ENCODE measurements around the gene TRIM16.
"Not testable (repeated sequence)": the region's sequence is repeated elsewhere in the genome, so short reads cannot be mapped to it uniquely, and the experiment has no call there.

TRIM16 gene

DNA sequence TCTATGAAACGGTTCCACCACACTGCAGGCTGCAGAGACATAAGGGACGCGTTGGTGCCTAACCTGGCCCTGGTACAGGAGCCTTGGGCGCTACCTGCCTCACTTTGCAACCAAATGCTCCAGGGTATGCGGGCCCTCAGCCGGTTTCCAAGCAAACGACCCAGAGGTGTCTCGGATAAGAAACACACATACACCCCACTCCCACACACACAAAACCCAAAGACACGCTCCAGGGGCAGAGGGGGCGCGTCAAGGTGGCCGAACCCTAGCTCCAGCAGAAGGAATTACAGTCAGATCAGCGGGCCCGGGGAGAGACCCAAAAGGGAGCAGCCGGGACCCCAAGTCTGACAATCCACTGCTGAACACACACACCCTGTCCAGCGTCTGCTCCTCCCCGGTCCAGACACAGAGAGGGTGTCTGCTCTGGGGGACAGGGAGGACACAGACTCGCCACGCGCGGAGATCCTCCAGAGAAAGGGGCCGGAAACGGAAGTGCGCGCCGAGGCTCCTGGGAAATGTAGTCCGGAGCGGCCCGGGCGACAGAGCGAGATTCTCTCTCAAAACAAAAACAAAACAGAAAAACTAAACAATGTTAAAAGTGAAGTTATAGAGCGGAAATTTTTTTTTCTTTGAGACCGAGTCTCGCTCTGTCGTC is at the start of gene TRIM16:
Gene TRIM16 (minus strand): TSS at position 488 of the 655 bp plus-strand sequence. CDS start 32,702 bp downstream, outside the sequence.
- peak; percentile 66 for DNase-seq

DNA sequence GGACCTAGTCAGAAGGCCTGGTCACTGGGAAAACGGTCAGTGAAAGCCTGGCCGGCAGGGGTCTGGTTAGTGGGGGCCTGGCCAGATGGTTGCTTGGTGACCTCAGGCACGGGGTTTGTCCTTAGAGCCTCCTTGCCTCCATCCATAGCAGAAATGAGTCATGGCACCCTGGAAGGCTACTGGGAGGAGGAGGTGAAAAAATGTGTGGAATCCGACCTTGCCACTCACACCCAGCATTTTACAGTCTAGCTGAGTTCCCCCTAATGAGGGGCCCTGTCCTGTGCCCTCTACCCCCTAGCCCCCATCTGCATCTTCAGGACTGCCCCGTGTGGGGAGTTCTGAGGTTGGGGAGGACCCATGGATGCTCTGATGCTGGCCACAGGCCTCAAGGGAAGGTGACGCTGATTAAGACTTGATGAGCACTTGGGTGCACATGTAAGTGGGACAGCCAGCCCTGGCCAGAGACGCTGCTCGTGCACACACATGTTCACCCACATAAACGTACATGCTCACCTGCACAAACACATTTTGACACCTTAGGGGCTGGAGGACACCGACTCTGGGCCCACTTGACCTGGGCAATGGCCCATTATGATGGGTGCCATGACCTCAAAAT is 49.2 kb upstream of the TRIM16 start:
- not testable (repeated sequence) for DNase-seq

DNA sequence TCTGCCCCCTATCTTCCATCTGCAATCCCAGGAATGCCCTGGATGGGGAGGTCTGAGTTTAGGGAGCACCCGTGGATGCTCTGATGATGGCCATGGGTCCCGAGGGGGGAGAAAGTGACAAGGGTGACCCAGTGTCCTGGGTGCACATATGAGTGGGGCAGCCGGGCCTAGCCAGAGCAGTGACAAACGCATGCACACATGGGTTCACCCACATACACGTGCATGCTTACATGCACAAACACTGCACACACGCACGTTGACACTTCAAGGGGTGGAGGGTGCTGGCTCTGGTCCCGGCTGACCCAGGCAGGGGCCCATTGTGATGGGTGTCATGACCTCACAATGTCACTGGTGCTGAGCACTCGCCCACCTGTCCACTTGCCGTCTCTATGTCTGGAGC is 47.8 kb upstream of the TRIM16 start, which contains the start of gene TBC1D26:
Gene TBC1D26 (plus strand): TSS at position 384 of the 400 bp plus-strand sequence. CDS start 3,066 bp downstream, outside the sequence.
- not testable (repeated sequence) for DNase-seq

DNA sequence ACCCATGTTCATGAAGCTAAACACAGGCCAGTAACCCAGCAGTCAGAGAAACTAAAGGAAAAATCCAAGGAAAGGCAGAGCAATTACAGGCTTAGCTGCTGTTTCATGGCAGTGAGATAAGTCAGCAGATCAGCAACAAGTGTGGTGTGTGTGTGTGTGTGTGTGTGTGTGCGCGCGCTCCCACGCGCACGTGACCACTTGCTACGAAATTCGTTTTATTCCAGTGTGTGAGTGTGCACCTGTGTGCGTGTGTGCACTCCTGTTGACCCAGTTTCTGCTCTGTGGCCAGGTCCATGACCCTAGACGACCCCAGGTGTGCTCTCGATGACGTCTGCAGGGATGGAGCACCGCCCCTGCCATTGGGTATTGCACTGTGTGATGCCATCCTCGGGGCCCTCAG is 46.4 kb upstream of the TRIM16 start:
- not testable (repeated sequence) for DNase-seq

DNA sequence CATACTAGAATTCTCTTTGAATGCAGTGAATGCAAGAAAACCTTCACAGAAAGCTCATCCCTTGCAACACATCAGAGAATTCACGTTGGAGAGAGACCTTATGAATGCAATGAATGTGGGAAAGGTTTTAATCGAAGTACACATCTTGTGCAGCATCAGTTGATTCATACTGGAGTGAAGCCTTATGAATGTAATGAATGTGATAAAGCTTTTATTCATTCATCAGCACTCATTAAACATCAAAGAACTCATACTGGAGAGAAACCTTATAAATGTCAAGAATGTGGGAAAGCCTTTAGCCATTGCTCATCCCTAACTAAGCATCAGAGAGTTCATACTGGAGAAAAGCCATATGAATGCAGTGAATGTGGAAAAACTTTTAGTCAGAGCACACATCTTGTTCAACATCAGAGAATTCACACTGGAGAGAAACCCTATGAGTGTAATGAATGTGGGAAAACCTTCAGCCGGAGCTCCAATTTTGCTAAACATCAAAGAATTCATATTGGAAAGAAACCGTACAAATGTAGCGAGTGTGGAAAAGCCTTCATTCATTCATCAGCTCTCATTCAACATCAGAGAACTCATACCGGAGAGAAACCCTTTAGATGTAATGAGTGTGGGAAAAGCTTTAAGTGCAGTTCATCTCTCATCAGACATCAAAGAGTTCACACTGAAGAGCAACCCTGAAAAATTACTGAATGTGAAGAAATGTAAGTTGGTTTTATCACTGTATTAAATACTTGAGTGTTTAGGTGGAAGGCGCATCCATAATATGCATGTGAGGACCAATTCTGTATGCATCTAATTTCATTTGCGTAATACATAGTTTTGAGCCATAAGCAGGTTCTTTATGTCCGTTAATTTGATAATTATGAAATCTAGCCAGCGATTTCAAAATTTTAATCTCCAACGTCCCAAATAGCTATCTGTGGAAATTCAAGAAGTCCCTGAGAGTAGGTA is 32.8 kb upstream of the TRIM16 start:
- DNase-seq = not testable (repeated sequence)

DNA sequence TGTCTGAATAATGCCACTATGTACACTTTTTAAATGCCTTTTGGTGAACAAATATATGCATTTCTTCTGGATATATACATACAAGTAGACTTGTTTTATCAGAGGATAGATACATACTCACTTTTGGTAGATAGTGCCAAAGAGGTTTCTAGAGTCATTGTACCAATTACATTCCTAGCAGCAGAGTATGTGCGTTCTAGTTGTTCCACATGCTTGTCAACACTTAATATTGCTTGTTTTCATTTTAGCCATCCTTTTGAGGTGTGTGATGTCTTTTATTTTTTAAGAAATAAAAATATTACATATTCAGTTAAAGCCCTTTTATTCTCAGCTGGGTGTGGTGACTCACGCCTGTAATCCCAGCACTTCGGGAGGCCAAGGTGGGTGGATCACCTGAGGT is 24.8 kb upstream of the TRIM16 start:
- DNase-seq = not testable (repeated sequence)

DNA sequence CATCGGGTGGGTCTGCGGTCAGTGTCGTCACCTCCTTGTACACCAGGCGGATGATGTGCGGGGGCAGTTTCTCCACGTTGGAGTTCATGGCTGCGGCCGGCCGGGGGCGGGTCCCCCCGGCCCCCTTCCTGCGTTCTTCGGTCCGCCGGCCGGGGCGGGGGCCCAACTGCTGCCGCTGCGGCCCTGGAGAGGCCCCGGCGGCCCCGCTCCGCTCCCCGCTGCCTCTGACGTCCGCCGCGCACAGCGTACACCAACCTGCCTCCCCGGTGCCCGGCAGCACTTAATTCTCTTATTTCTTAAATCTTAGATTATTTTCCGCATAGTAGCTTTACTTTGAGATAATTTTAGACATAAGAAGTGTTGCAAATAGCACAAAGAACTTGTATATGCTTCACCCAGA is 20.7 kb upstream of the TRIM16 start:
- DNase-seq = not testable (repeated sequence)

DNA sequence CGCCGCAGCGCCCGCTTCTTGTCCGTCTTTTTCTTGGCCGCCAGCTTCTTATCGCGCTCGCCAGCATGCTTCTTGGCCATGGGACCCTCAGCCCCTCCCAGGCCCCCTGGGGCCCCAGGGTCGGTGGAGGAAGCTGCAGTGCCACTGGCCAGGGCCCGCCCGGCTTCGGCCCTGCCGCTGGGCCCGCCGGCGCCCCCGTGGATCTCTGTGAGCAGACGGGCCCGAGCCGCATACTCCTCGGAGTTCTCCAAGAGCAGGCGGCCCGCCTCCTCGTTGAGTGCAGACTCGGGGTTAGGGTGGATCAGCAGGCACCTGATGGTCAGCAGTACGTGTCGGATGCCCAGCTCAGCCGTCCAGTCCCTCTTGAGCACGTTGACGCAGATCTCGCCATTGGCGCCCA is 20.1 kb upstream of the TRIM16 start:
- not testable (repeated sequence) for DNase-seq

DNA sequence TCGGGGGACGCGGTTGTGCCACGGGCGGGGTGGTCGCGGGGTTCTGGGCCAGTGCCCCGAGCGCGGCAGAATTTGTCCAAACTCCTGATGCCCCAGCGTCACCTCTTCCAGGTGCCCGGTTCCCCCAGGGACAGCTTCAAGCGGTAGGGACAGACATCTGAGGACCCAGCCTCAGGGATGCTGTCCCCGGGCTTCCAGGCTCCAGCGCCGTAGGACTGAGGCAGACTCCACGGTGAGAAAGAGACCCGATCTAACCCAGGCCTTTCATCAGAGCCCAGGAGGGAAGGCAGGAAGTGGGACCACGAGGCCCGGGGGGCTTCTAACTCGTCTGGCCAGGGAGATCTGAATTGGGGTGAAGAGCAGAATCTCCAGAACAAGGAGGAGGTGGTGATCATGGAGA is 15.8 kb upstream of the TRIM16 start:
- DNase-seq = not testable (repeated sequence)

DNA sequence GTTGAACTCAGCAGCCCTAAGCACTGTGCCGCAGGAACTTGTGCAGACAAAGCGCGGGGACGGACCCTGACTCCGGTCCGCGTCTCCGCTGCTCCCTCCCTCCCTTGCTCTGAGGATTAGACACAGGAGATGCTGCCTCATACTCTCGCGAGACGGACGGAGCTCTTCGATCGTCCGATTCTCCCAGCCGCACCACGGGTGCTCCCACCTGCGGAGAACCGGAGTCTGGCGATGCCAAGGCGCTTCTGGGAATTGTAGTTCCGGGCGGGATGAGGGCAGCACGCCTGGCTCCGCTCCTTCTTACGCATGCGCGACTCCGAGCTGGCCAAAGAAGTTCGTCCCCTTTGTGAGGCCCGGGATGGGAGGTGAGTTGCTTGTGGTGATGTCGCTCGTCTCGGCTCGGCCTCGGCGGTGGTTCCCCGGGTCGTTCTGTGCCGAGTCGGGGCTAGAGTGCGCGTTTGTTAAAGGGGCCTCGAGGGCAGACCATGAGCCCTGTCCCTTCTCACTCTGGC is 15.4 kb upstream of the TRIM16 start, which contains the start of gene ZNF286A:
Gene ZNF286A (plus strand): TSS at position 340 of the 512 bp plus-strand sequence. CDS start 578 bp downstream, outside the sequence.
- peak; percentile 97 for DNase-seq

DNA sequence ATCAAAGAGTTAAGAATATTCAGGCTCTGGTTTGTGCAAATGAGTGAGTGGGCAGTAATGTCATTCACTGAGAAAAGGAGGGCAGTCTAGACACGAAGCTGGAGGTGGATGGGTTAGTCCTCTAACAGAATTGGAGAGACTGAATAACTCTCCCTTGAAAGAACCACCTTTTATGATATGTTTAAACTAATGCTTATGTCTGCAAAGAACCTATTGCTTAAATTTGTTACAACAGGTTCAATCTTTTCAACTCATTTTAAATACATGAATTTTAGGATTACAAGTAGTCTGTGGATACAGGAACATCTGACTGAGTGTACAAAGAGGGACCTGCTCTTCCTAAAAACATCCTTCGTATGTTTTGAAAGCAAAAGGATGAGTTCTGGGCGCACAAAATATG is 14.9 kb upstream of the TRIM16 start:
- DNase-seq = not testable (repeated sequence)

DNA sequence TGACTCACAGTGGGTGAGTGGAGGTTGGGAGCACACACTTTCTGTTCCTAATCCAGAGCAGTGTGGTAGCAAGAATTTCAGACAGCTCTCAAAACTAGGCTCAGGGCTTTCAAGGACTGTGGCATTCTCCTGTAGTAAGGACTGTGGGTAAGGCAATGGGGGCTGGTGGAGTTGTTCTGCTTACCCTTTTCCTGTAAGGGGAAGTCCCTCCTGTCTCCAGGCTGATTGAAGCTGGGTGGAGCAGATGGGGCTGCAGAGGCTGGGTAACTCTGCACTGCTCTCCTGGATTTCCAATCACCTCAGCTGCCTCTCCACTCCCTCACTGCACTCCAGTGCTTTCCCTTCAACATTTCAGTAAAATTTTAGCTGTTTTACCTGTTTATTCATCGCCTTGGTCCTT is 3.4 kb upstream of the TRIM16 start:
- DNase-seq = not testable (repeated sequence)

DNA sequence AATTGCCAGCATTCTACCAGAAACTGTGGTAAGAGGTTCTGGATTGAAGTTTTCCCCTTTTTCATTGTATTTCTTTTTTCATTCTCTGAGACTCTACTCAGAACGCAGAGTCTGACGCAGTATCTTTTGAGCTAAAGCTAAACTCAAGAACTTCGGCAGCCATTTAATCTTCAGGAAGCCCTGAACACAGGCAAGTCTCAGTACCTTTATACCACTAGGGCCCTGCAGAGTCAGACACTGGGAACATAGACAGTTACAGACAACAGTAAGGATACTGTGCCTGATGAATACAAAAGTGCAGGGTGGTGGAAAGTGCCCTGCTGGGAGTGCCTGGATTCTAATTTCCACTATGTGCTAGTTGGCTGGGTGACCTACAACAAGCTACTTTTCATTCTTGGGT is 976 bp downstream of the TRIM16 start:
- DNase-seq = not testable (repeated sequence)

DNA sequence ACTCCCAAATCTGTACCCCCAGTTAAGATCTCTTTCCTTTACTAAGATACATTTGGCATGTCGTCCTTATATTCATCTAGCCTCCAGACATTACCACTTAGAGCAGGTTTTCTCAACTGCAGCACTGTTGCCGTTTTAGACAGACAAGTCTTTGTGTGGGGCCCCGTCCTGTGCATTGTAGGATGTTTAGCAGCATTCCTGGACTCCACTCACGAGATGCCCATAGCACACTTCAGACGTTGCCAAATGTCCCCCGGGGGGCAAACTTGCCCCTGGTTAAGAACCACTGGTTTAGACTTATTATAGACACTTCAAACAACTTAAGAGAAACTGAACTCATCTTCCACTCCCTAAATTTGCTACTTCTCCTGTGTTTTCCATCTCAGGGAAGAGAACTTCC is 8.1 kb downstream of the TRIM16 start:
- not testable (repeated sequence) for DNase-seq

DNA sequence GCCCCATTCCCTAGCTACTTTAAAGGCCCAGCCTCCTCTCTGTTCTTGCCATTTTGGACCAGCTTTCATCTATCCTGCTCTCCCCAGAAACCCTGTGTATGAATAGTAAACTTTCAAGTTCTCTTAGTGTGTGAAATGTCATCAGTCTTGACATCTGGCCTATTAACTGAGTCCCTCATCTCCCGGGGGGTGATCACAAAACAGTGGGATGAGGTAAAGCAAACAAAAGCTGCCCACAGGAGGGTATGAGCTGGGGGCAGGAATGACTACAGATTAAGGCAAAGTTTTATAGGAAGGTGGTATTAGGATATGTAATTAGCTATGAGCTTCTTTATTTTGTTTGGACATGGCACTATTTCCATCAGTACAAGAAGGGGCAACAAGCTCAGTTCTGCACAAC is 9.5 kb downstream of the TRIM16 start:
- DNase-seq = not testable (repeated sequence)

DNA sequence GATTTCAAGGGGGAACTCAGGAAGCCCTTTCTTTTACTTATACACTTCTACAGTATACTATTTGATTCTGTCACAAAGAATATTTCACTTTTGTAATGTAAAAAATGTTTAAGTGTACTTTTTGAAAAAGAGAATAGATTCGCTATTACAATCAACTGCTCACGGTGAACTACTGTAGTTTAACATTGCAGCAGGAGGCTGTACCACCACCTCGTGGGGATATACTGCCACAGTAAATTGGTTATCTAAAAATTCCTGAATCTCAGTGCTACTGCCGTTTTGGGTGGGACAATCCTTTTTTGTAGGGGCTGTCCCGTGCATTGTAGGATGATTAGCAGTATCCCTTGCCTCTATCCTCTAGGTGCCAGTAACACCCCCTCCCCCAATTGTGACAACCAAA is 14.6 kb downstream of the TRIM16 start:
- DNase-seq = not testable (repeated sequence)

DNA sequence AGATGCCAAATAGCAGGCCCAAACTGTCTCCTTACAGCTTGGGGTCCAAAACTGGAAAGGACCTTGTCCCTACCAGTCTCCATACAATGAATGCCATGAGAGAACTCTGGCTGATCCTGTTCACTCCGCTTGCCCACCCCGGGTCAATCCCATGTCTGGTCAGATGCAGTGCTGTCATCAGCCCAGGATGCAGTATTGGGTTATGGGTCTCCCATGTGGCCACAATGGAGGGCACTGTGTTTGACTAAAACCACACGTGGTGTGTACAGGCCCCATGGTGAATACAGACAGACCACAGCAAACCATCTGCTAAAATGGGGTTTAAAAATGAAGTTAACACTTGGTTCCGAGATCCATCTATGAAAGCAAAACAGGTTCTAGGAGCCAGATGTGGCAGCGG is 20.4 kb downstream of the TRIM16 start:
- DNase-seq = no peak

DNA sequence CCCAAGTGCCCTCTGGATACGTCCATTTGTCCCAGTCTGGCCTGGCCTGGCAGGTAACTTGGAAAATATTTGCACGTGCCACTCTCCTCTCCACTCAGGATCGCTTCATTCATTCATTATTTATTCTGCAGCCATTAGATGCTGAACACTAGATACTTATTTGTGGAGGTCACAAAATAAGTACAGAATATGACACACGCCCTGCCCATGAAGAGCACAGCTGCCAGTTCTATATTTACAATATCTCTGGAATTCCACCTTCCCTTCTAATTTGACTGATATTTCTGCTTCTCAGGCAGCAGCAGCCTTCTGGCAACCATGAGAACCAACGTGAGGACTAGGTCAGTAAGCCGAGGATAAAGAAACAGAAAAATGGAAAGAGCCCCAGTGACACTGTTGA is 20.9 kb downstream of the TRIM16 start:
- DNase-seq = no peak

DNA sequence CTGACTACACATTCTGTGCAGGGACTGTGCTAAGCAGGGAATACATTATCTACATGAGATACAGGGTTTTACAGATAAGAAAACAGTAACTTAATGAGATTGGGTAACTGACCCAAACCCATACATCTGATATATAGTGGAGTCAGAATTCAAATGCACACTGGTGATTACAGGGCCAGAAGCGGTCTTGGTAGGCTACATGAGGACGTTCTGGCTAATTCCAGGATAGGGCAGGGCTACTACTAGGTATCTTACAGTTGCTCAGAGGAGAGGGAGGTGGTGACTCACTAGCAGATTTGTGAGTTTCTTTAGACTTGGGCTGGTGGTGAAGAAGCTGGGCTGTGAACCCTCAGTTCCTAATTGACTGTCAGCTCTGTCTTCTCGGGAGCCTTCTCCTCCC is 21.4 kb downstream of the TRIM16 start:
- no peak for DNase-seq

DNA sequence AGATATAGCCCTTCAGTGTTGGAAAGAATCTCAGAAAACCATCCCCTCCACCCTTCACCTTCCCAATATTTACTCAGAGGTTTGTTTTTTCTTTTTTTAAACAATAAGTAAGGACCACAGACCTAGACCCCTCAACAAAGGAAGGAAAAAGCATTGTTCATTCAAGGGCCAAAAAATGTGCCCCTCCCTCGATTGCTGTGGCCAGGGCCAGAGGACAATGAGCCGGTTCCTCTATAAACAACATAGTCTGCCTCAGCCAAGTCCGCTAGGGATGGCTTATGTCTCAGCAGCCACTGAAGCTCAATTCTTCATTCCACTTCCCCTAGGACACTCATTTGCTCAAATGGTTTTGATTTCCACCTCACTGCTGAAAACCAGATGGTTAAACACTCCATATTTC is 24.0 kb downstream of the TRIM16 start:
- DNase-seq = no peak

DNA sequence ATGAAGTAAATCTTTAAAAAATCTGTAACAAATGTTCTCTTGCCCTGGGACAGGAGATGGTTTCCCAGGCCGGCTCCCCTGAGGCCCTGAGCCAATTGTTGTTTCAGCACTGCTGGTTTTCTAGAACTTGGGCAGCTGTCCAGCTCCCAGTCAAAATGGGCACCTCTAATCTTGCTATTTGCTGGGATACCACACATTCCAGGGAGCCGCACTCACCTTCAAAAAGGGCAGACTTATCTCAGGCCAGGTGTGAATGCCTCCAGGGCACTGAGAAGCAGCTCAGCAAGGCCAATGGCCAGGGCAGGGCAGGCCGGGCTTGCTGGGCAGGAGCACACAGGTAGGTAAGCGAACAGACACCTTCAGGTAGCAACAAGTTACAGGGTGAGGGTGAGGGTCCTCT is 24.4 kb downstream of the TRIM16 start:
- DNase-seq = no peak

DNA sequence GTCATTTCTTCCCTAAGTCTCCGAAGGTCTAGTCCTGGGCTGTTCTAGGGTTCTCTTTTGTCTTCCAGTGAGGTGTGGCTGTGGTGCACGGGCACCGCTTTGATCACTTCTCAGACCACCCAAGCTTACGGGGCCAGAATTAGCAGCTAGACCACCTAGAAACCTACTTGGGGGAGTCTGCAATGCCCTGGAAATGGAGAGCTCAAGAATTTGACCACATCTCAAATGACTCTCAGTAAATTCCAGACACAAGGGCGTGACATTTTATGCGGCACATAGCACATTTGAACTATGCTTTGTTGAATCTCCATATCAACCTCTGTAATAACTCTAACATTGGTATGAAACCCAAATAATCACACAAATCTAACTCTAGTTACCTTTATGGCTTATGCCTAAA is 24.9 kb downstream of the TRIM16 start:
- DNase-seq = no peak

DNA sequence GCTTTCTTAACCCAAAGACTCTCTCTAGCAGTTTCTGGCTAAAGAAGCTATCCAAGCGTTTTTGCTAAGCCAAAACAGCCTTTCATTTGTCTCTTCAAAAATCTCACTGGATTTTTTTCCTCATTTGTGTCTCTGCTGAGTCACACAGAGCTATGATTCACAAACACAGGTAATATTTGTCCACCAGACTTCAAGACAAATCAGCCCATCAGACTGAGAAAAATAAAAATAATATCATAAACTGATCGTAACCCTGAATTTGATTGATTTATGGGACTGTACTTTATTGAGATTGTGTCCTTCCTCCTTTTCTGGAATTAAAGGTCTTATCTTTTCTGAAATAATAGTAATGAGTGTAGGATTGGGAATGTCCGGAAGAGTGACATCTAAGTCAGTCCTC is 25.8 kb downstream of the TRIM16 start:
- DNase-seq = no peak

Data from inflammatory macrophage treated with lipopolysaccharide for 4 hours (primary cell).